Activated CD4-positive, alpha-beta T cell treated with anti-CD3 and anti-CD28 coated beads for 36 hours (primary cell): ENCODE measurements around the gene ASB4. TPM values are rescaled to one million over a fixed set of nuclear protein-coding genes. Genes with fewer than 3 reads are reported as not detected.

Experiments
- ATAC-seq: fragments of 200-7000 bp; cut with Tn5 transposase; one replicate; pipeline ENCODE4 v1.10.0; 2021; ENCODE audit warnings: mild to moderate bottlenecking, moderate library complexity
- CTCF ChIA-PET: fragments of 350-600 bp; sonication (Branson Sonifier 250); formaldehyde crosslinking; loops from one replicate; lab custom pipeline; 2021; ENCODE audit warnings: antibody characterized with exemption; lab: Charles Lee
- POLR2A ChIA-PET: fragments of 350-600 bp; sonication (Branson Sonifier 250); formaldehyde crosslinking; loops from one replicate; lab custom pipeline; 2021; ENCODE audit warnings: antibody characterized with exemption, inconsistent platforms; lab: Charles Lee
- DNase-seq: peaks from one replicate; pipeline ENCODE4 v3.0.0-alpha.2; 2020
- H3K27ac Mint-ChIP-seq: one replicate; pipeline ENCODE4 v1.8.0; 2021; ENCODE audit warnings: mixed read lengths
- H3K27me3 Mint-ChIP-seq: one replicate; pipeline ENCODE4 v1.8.0; 2021; ENCODE audit warnings: mixed read lengths
- H3K36me3 Mint-ChIP-seq: one replicate; pipeline ENCODE4 v1.8.0; 2021; ENCODE audit warnings: low read depth, mixed read lengths
- H3K4me1 Mint-ChIP-seq: one replicate; pipeline ENCODE4 v1.8.0; 2021; ENCODE audit warnings: mixed read lengths
- H3K4me3 Mint-ChIP-seq: one replicate; pipeline ENCODE4 v1.8.0; 2021; ENCODE audit warnings: mild to moderate bottlenecking, moderate library complexity, mixed read lengths
- H3K9me3 Mint-ChIP-seq: one replicate; pipeline ENCODE4 v1.8.0; 2021; ENCODE audit warnings: low read depth, mixed read lengths
- intact Hi-C, 2 experiments: fragments of 100-400 bp; cut with DNase I in 1 of 2; cut with micrococcal nuclease in 1 of 2; formaldehyde crosslinking; loops; one replicate each; pipeline versions ENCODE4 v1.14.2 to v1.15.1; 2022 to 2024; cut with DNase I, micrococcal nuclease
- total RNA-seq, 2 experiments: library from RNA; stranded (reverse); gene quantifications; one replicate each; pipeline ENCODE4 v1.2.3, GENCODE V29; 2021

The ASB4 gene
- total RNA-seq, 2 experiments from 2014 or later: not detected

- intact Hi-C loops: loop anchor here (1.0 to 5.0 kb wide), 6 partner anchors 157 to 344 kb away; no protein-coding TSS in a partner anchor
- Mint-ChIP-seq H3K36me3 (no peaks in the 10 kb centered on the region), H3K4me1 (no peaks in the 10 kb centered on the region), H3K4me3 (no peak overlapping the region), H3K9me3 (no peaks in the 10 kb centered on the region), H3K27ac (no peak overlapping the region), H3K27me3 (peaks cover 13% of the 10 kb centered on the region)
- ATAC-seq (no peak), DNase-seq (peak; percentile 30)
- ChIA-PET CTCF (interaction anchor here (0.8 to 2.6 kb wide), 6 partner anchors 9 to 344 kb away, joined by 3 to 36 read pairs (median 8); no protein-coding TSS in a partner anchor), POLR2A (no interaction called here)
These were observed 41.5 kb downstream of the ASB4 start for GRCh38 chr7:95527033-95527775.

DNA sequence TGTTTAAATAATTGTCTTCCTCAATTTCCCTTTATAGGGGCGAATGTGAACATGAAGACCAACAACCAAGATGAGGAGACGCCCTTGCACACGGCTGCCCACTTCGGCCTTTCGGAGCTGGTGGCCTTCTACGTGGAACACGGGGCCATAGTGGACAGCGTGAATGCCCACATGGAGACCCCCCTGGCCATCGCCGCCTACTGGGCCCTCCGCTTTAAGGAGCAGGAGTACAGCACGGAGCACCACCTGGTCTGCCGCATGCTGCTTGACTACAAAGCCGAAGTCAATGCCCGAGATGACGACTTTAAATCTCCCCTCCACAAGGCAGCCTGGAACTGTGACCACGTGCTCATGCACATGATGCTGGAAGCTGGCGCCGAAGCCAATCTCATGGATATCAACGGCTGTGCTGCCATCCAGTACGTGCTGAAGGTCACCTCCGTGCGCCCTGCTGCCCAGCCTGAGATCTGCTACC lies 42.1 kb downstream of the ASB4 start:
- Mint-ChIP-seq H3K27ac (no peak overlapping the region), H3K4me1 (no peaks in the 10 kb centered on the region), H3K36me3 (no peaks in the 10 kb centered on the region), H3K27me3 (peaks cover 13% of the 10 kb centered on the region), H3K9me3 (no peaks in the 10 kb centered on the region), H3K4me3 (no peak overlapping the region)
- no peak for DNase-seq
- CTCF ChIA-PET: interaction anchor here (0.5 to 2.6 kb wide), 4 partner anchors 16 to 343 kb away, joined by 3 to 36 read pairs (median 4); no protein-coding TSS in a partner anchor
- intact Hi-C loops: loop anchor here (1.0 to 5.0 kb wide), 6 partner anchors 156 to 343 kb away; no protein-coding TSS in a partner anchor
- POLR2A ChIA-PET: no interaction called here
- no peak for ATAC-seq

DNA sequence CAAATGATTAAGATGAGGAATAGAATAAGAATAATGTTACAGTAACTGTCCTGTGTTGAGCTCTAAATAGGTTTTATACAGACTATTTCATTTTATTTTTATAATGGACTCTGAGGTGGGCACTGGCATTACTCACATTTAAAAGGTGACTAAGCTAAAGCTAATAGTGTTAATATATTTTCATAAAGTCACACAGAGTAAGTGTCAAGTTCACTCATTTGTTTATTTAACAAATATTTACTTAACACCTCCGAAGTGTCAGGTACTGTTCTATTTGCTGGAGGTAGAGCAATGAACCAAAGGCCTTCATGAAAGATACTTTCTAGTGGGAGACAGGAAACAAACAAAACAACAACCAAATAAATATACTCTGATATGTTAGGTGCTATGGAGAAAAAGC lies 44.0 kb downstream of the ASB4 start:
- Mint-ChIP-seq H3K36me3 (no peaks in the 10 kb centered on the region), H3K9me3 (no peaks in the 10 kb centered on the region), H3K4me1 (no peaks in the 10 kb centered on the region), H3K27me3 (peaks cover 18% of the 10 kb centered on the region), H3K27ac (no peak overlapping the region), H3K4me3 (no peak overlapping the region)
- CTCF ChIA-PET: interaction anchor here (0.6 to 2.6 kb wide), 4 partner anchors 10 to 159 kb away, joined by 3 to 36 read pairs (median 4); no protein-coding TSS in a partner anchor
- DNase-seq (no peak), ATAC-seq (no peak)
- POLR2A ChIA-PET: no interaction called here
- intact Hi-C loops: loop anchor here in 1 of 2 experiments (5.0 kb wide), 1 partner anchor 338 kb away; no protein-coding TSS in a partner anchor

GRCh38 chr7:95530881-95531280 lies 45.1 kb downstream of the ASB4 start:
- H3K27me3 Mint-ChIP-seq: peaks cover 19% of the 10 kb centered on the region
- ChIA-PET CTCF (no interaction called here), POLR2A (no interaction called here)
- DNase-seq (no peak), ATAC-seq (no peak)
- H3K4me1 Mint-ChIP-seq: no peaks in the 10 kb centered on the region
- H3K27ac Mint-ChIP-seq: no peak overlapping the region
- no peaks in the 10 kb centered on the region for H3K9me3 Mint-ChIP-seq
- H3K4me3 Mint-ChIP-seq: no peak overlapping the region
- intact Hi-C loops: no loop called here
- no peaks in the 10 kb centered on the region for H3K36me3 Mint-ChIP-seq

GRCh38 chr7:95531605-95532219 lies 46.0 kb downstream of the ASB4 start:
- CTCF ChIA-PET: interaction anchor here (1.4 kb wide), 1 partner anchor 339 kb away, joined by 4 read pairs; no protein-coding TSS in a partner anchor
- H3K9me3 Mint-ChIP-seq: no peaks in the 10 kb centered on the region
- ATAC-seq: no peak
- H3K27me3 Mint-ChIP-seq: peaks cover 15% of the 10 kb centered on the region
- H3K4me3 Mint-ChIP-seq: no peak overlapping the region
- no peak for DNase-seq
- H3K4me1 Mint-ChIP-seq: no peaks in the 10 kb centered on the region
- intact Hi-C loops: no loop called here
- POLR2A ChIA-PET: no interaction called here
- H3K36me3 Mint-ChIP-seq: no peaks in the 10 kb centered on the region
- H3K27ac Mint-ChIP-seq: no peak overlapping the region

- no peak for DNase-seq
- no peak overlapping the region for H3K4me3 Mint-ChIP-seq
- no peaks in the 10 kb centered on the region for H3K36me3 Mint-ChIP-seq
- no peaks in the 10 kb centered on the region for H3K4me1 Mint-ChIP-seq
- ChIA-PET CTCF (interaction anchor here (0.7 to 1.6 kb wide), 2 partner anchors 10 to 153 kb away, joined by 3 to 4 read pairs; no protein-coding TSS in a partner anchor), POLR2A (no interaction called here)
- peaks cover 17% of the 10 kb centered on the region for H3K27me3 Mint-ChIP-seq
- intact Hi-C loops: no loop called here
- no peaks in the 10 kb centered on the region for H3K9me3 Mint-ChIP-seq
- no peak for ATAC-seq
- no peak overlapping the region for H3K27ac Mint-ChIP-seq
These were observed 49.1 kb downstream of the ASB4 start for GRCh38 chr7:95534796-95535195.

GRCh38 chr7:95535662-95536061 lies 49.9 kb downstream of the ASB4 start:
- no peak for DNase-seq
- POLR2A ChIA-PET: no interaction called here
- intact Hi-C loops: no loop called here
- no peaks in the 10 kb centered on the region for H3K4me1 Mint-ChIP-seq
- CTCF ChIA-PET: interaction anchor here (0.7 to 1.6 kb wide), 4 partner anchors 9 to 152 kb away, joined by 3 to 4 read pairs (median 3); no protein-coding TSS in a partner anchor
- ATAC-seq: no peak
- no peaks in the 10 kb centered on the region for H3K9me3 Mint-ChIP-seq
- no peaks in the 10 kb centered on the region for H3K36me3 Mint-ChIP-seq
- H3K27ac Mint-ChIP-seq: no peak overlapping the region
- peaks cover 18% of the 10 kb centered on the region for H3K27me3 Mint-ChIP-seq
- no peak overlapping the region for H3K4me3 Mint-ChIP-seq

DNA sequence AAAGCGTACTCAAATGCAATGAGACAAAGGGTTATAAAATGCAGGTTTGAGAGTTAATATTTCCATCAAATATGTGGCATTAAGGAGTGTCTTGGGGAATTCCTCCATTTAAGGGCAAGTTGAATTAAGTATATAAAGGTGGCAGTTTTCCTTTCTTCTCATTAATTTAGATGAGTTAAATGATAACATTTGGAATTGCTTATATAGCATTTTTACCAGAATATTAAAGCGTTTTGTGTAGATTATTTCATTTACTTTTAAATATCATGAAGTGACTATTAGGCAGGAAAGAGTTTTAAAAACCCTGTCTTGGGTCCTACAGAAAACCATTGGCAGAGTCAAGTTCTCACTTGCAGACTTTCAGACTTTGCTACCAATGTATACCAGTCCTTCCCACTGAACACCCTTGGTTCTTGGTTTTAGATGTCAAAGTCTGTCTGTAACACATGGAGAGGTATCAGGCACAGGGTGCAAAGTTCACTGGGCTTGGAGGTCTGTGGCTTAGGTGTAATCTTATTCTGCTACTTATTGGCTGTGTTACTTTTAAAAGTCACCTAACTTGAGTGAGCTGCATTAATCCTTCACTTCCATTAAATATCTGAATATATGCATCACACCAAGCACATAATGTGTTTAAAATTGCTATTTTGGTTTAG lies 51.0 kb downstream of the ASB4 start:
- ChIA-PET POLR2A (no interaction called here), CTCF (interaction anchor here (1.0 kb wide), 1 partner anchor 10 kb away, joined by 4 read pairs; no protein-coding TSS in a partner anchor)
- Mint-ChIP-seq H3K4me3 (no peak overlapping the region), H3K4me1 (no peaks in the 10 kb centered on the region), H3K27ac (no peak overlapping the region), H3K27me3 (peaks cover 20% of the 10 kb centered on the region), H3K36me3 (no peaks in the 10 kb centered on the region), H3K9me3 (no peaks in the 10 kb centered on the region)
- DNase-seq (no peak), ATAC-seq (no peak)
- intact Hi-C loops: no loop called here

GRCh38 chr7:95537468-95537867 lies 51.7 kb downstream of the ASB4 start:
- H3K27ac Mint-ChIP-seq: no peak overlapping the region
- ATAC-seq (no peak), DNase-seq (no peak)
- POLR2A ChIA-PET: no interaction called here
- H3K27me3 Mint-ChIP-seq: peaks cover 20% of the 10 kb centered on the region
- CTCF ChIA-PET: no interaction called here
- no peaks in the 10 kb centered on the region for H3K36me3 Mint-ChIP-seq
- intact Hi-C loops: no loop called here
- H3K9me3 Mint-ChIP-seq: no peaks in the 10 kb centered on the region
- no peaks in the 10 kb centered on the region for H3K4me1 Mint-ChIP-seq
- no peak overlapping the region for H3K4me3 Mint-ChIP-seq

DNA sequence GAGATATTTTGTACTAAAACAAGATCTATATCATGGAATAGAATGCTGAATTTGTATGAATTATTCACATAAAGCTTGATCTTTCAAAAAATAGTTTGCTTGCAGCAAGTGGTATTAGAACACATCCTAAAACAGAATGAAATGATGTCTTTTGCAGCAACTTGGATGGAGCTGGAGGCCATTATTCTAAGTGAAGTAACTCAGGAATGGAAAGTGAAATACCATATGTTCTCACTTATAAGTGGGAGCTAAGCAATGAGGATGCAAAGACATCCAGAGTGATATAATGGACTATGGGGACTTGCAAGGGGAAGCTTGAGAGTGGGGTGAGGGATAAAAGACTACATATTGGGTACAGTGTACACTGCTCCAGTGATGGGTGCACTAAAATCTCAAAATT lies 53.7 kb downstream of the ASB4 start:
- intact Hi-C loops: no loop called here
- peaks cover 22% of the 10 kb centered on the region for H3K27me3 Mint-ChIP-seq
- no peaks in the 10 kb centered on the region for H3K4me1 Mint-ChIP-seq
- ChIA-PET POLR2A (no interaction called here), CTCF (interaction anchor here (1.5 kb wide), 1 partner anchor 28 kb away, joined by 4 read pairs; no protein-coding TSS in a partner anchor)
- H3K9me3 Mint-ChIP-seq: no peaks in the 10 kb centered on the region
- DNase-seq (no peak), ATAC-seq (no peak)
- H3K27ac Mint-ChIP-seq: no peak overlapping the region
- H3K4me3 Mint-ChIP-seq: no peak overlapping the region
- H3K36me3 Mint-ChIP-seq: no peaks in the 10 kb centered on the region

GRCh38 chr7:95540366-95540765 lies 54.6 kb downstream of the ASB4 start:
- Mint-ChIP-seq H3K4me1 (no peaks in the 10 kb centered on the region), H3K27ac (no peak overlapping the region), H3K4me3 (no peak overlapping the region), H3K27me3 (peaks cover 14% of the 10 kb centered on the region), H3K36me3 (no peaks in the 10 kb centered on the region), H3K9me3 (no peaks in the 10 kb centered on the region)
- ChIA-PET CTCF (interaction anchor here (0.6 to 1.0 kb wide), 2 partner anchors 147 to 331 kb away, joined by 3 read pairs; no protein-coding TSS in a partner anchor), POLR2A (no interaction called here)
- DNase-seq (no peak), ATAC-seq (no peak)
- intact Hi-C loops: no loop called here
